HTR-8/SVneo (cell line): Measurements from ENCODE around the gene SLC22A5.
A peak's percentile ranks its signal among the peaks of the same experiment; 100 is the strongest.

ENCODE experiments used
- DNase-seq: peaks from one replicate; pipeline ENCODE4 v3.0.0; 2011; ENCODE audit warnings: low spot score, mixed read lengths; ENCODE audit not compliant: insufficient read length
- FAIRE-seq: peaks from 2 replicates; lab custom pipeline; 2011; peaks lifted over from hg19 to GRCh38; lab: Jason Lieb, UNC

The SLC22A5 gene

GRCh38 chr5:132369474-132370180 is at the start of gene SLC22A5:
Gene SLC22A5 (plus strand): TSS chr5:132369710. CDS start chr5:132369973, 263 bp downstream.
- FAIRE-seq: no peak
- peak; percentile 63 for DNase-seq

DNA sequence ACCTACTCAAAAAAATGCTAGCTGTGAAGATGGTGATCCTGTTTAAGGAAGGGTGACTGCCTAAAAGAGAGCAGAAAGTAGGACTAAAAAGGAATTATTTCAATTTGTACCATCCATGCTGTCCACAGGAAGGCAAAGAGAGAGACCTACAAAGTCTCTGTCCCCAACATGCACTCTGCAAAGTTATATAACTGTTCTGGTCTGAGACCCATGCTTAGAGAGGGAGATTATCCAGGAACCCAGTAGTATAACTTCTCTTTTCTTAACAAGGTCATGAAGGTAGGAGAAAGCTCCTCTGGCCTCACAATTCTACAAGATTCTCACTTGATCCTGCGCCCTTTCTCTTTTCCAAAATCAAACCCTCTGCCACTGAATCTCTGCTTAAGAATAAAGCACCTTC is 49.5 kb upstream of the SLC22A5 start:
- FAIRE-seq (no peak), DNase-seq (no peak)

DNA sequence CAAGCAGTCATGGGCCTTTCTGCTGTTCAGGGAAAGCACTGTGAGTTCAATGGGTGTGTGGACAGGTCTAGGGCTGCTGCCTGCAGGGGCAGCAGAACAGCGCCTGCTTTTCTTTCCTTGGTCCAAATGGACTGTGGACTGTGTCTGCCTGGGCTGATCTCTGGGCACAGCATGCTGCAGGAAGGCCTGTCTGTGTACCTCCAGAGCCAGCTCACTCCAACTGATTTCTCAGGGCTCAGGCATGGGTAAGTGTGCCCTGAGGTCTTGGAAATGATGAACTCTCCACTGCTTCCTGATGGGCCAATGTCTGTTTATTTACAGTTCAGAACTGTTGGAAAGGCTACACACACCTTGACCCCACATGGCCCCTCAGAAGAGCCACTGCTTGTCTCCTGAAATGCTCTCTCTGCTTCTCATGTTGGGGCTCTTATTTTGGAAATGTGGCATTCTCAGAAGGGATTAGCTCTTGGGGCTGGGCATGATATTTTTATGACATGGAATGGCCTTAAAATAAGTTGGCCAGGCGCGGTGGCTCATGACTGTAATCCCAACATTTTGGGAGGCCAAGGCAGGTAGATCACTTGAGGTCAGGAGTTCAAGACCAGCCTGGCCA is 48.3 kb upstream of the SLC22A5 start:
- FAIRE-seq: no peak
- DNase-seq: no peak

GRCh38 chr5:132322266-132322665 is 47.2 kb upstream of the SLC22A5 start:
- FAIRE-seq (no peak), DNase-seq (no peak)

DNA sequence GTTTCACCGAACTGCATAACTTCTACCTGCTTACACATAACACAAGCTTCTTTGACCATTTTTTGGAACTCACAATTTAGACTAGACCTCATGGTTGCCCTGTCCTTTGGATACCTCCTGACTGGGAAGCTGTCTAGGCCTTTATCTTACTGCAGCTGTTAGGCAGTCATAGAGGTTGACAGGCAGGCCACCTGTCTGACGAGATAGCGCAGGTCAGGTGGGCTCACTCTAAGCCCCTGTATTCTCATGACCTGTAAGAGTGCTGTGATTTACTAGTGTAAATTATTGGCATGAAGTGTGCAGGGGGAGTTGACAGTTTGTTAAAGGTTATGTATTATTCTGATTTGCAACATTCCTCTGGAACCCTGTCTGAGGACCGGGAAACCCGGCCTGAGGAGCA is 46.3 kb upstream of the SLC22A5 start:
- FAIRE-seq (no peak), DNase-seq (no peak)

GRCh38 chr5:132325691-132326090 is 43.8 kb upstream of the SLC22A5 start:
- DNase-seq (no peak), FAIRE-seq (no peak)

DNA sequence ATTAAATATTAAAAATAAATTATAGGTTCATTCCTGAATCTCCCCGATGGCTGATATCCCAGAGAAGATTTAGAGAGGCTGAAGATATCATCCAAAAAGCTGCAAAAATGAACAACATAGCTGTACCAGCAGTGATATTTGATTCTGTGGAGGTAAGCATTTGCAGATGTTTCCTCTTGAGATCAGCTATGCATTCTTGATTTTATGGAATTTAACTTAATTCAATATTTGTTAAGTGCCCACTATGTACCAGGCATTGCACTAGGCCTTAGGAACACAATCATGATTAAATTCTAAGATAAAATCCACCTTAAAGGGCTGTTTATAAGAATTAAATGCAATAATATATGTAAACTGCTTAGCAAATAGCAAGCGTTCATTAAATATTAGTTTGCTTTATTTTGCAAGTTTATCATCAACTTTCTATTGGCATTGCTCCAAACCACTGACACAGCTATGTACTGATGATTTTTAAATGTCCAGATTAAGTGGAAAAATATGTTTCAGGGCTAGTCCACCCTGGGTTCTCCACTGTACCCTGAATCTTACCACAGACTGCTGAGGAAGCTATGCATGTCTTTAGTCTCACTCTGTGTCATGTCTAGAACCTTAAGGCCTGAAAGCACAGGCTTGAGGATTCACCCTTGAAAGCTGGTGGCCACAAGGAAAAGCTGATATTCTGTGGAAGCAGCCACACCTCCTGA is 42.1 kb upstream of the SLC22A5 start:
- DNase-seq: no peak
- FAIRE-seq: no peak

GRCh38 chr5:132334812-132335211 is 34.7 kb upstream of the SLC22A5 start:
- peak; percentile 4 for FAIRE-seq

DNA sequence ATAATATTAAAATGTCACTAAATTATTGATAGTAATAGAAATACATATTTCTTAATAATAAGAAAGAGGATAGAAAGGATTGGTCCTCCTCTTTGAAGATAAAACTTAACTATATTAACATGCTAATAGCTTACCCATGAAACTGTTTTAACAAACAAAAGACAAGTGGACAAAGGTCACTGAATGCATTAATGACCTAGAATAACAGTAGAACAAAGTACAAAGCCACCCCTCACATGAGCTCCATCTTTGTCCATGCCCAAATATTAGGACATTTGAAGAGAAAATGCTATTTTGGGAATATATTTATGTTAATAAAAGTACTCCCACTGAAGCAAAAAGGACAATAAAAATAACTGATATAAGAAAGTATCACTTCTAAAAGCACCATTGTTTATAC is 34.1 kb upstream of the SLC22A5 start:
- DNase-seq (no peak), FAIRE-seq (no peak)

More at GRCh38 chr5:132334812-132335211, 34.7 kb upstream of the SLC22A5 start:
- DNase-seq: no peak

- DNase-seq: no peak
- no peak for FAIRE-seq
Measured at GRCh38 chr5:132339502-132339901, 30.0 kb upstream of the SLC22A5 start.

DNA sequence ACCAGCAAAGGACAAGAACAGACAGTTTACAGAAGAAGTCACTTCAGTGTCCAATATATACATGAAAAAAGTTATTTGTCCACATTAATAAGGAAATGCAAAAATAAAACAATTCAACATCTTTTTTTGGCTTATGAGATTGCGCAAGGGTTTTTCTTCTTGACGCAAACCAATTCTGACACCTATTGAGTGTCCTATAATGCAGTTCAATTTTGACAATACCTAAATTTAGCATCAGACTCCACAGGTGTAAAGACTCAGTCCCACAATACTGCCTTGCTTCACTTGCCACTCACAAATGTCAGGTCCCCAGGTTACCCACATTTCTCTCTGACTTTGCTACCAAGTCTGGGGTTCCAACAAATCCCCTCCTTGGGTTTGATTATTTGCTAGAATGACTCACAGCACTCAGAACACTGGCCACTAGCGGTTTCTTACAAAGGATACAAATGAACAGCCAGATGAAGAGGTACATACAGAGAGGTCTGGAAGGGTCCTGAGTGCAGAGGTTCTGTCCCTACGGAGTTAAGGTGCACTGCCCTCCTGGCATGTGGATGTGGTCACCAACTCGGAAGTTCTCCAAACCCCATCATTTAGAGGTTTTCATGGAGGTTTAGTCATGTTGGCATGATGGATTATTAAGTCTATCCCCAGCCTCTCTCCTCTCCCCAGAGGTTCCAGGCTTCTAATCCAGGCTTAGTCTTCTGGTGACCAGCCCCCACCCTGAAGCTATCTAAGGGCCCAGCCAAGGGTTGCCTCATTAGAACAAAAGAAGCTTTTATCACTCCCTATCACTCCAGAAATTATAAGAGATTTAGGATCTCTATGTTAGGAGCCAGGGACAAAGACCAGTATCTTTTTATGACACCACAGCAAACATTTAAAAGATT is 27.0 kb upstream of the SLC22A5 start:
- DNase-seq: no peak
- no peak for FAIRE-seq

DNA sequence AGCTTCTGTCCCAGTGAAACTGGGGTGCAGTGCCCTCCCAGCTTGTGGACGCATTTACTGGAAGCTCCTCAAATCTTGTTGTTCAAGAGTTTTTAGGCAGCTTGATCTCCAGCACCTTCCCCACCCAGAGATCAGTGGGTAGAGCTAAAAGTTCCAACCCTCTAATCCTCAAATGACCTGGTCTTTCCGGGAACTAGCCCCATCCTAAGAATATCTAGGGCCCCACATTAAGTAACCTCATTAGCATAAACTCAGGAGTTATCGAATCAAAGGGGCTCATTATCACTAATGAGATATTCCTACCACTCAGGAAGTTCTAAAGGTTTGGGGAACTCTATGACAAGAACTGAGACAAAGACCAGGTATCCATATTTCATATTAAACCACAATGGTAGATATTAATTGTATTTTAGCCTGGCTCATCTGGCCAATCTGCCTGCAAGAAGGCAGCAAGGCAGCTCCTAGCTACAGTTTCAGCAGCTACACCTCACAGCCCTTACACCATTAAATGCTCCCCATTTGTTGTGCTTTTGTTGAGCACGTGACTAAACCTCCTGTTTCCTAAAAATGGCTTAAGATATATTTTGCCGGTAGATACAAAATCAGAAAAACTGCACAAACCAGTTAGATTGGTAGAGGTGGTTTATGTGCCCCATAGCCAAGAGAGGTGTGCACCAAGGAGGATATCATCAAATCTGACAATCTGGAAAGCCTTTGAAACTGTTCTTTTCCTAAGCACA is 24.6 kb upstream of the SLC22A5 start:
- DNase-seq: no peak
- no peak for FAIRE-seq

DNA sequence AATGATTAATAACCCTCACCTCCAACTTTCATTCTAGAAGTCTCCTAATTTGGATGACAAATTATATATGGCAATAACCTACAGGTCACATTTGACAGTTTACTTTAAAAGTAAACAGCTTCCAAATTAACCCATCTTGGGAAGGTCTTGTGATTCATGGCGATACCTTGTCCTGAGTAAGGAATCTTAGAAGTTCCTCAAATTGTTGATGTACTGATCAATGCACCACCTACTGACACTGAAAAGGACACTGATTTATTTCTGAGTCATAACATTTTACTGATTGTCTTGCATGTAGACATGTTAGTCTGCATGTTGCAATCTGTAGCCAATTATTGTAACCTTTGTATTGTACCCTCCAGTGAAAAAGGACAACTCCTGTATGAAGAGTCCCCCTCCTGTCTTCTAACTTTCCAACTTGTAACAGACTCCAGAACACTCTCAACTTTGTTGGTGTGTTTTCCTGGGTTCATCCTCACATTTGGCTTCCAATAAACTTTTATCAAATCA is 16.0 kb upstream of the SLC22A5 start:
- no peak for FAIRE-seq
- no peak for DNase-seq

GRCh38 chr5:132354381-132355139 is 14.9 kb upstream of the SLC22A5 start:
- FAIRE-seq: no peak
- no peak for DNase-seq

DNA sequence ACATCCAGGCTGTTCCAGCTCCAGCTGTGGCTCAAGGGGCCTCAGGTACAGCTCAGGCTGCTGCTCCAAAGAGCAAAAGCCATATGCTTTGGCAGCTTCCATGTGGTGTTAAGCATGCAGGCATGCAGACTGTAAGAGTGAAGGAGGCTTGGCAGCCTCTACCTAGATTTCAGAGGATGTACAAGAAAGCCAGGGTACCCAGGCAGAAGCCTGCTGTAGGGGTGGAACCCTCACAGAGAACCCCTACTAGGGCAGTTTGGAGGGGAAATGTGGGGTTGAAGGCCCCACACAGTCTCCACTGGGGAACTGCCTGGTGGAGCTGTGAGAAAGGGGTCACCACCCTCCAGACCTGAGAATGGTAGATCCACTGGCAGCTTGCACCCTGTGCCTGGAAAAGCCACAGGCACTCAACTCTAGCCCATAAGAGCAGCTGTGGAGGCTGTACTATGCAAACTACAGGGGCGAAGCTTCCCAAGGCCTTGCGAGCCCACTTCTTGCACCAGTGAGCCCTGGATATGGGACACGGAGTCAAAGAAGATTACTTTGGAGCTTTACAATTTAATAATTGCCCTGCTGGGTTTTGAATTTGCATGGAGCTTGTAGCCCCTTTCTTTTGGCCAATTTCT is 14.3 kb upstream of the SLC22A5 start:
- DNase-seq (no peak), FAIRE-seq (no peak)

GRCh38 chr5:132358775-132359174 is 10.7 kb upstream of the SLC22A5 start:
- no peak for FAIRE-seq
- DNase-seq: no peak

DNA sequence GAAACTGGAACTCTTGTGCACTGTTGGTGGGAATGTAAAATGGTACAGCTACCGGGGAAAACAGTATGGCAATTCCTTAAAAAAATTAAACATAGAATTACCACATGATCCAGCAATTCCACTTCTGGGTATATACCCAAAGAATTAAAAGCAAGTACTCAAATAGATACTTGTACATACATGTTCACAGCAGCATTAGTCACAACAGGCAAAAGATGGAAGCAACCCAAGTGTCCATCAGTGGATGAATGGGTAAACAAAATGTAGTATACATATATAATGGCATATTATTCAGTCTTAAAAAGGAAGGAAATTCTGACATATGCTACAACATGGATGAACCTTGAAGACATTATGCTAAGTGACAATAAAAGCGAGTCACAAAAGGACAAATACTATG is 7.4 kb upstream of the SLC22A5 start:
- DNase-seq (no peak), FAIRE-seq (no peak)

DNA sequence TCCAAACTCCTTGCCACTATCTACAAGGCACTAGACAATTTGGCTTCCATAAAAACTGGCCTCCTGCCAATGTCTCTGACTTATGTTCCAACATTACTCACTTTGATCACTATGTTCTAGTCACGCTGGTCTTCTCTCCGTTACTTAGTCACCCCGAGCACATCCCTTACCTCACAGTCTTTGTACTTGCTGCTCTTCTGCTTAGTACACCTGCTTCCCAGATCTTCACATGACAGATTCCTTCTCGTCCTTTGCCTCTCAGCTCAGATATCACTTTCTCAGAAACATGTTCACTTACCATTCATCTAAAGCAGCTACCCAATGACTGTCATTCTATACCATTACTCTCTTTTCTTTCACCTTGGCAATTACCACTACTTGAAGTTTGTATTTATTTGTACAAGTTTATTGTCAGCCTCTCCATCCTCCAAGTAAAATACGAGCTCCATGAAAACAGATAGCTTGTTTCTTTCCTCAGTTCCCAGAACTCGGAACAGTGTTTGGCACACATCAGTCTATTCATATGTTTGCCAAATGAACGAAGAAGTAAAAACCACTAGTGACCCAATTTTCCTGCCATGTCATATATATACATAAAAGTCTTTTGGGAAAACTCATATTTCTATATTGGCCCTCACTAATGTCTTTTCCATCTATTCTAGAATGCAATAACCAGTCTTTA is 5.9 kb upstream of the SLC22A5 start:
- peak; percentile 51 for DNase-seq
- peak; percentile 59 for FAIRE-seq
